Measurements from ENCODE around the gene ATXN7L3.

ATXN7L3 gene

DNA sequence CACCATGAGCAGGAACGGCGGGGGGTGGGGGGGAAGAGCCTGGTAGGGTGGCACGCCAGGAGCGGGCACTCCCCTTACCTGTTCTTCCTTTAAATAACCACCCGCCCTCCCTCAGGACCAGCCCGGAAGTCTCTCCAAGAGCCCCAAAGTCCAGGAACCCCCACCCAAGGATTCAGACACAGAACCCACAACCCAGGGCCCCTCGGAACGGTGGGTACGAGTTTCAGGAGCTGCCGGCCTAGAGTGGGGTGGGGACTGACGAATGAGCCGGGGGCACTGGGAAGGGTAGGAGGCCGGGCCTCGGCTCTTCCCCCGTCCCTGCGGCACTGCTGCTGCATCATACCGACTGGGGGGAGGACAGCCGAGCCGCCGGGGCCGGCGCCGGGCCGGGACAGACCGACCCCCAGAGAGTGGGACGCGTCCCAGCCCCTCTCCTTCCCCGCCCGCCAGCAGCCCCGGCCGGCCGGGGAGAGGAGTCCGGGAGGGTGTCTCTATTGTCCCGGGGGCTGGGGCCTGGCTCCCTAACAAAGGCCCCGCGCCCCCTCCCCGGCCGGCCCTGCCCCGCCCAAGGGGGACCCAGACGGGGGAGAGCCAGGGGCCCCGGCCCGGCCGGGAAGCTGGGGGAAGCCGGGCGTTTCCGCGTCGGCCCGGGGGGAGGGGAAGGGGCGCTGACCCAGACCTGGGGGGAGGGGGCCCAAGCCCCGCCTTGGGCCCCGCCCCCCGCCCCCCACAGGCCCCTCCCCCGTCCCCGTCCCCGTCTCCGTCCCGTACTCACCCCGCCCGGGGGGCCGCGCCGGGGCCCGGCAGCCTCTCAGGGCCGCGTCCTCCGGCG is 747 bp downstream of the ATXN7L3 start:
- peak; percentile 84 for DNase-seq

DNA sequence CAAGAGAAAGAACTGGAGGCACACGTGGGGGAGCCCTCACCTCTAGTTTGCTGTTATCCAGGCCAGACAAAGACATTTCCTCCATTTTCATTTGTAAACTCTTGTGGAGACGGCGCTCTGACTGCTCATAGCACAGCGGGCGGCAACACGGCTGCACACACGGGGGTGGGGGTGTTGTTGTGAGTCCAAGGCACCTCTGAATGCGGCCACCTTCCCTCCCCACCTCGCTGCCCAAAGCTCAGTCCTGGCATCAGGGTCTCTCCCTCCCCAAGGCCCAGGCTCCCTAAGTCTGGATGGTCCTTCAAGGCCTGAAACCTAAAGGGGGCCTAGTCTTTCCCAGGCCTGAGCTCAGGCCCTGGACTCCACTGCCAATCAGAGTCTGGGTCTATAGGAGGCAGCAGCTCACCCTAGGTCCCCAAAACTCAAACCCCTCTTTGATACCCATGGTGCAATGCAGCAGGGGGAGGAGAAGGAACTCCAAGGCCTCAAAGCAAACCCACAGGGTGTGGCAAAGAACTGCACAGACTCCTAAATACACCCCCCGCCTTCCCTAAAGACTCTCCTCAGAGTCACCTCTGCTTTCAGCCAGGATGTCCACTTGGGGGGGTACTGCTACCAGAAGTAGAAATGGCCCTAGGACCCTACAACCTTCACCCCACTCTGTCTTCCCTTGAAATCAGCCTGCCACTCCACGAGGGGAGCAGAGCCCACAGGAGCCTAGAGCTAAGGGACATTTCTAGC is 1.5 kb downstream of the ATXN7L3 start:
- peak; percentile 73 for DNase-seq

DNA sequence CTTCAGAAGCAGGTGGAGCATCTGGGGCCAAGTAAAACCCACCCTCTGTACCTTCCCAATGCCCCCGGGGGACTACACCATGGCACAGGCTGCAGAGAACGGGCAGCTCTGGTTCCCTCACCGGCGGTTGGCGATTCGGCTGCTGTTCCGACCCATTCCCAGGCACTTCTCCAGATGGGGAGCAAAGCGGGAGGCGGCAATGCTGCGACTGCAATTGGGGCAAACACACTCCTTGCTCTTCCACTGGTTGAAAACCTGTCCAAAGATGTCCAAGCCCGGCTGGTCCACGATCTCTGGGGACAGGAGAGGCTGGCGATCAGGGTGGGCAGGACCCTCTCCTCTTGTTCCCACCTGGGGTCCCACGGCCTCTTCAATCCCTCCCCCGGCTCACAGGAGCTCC is 2.6 kb downstream of the ATXN7L3 start:
- no peak for DNase-seq

DNA sequence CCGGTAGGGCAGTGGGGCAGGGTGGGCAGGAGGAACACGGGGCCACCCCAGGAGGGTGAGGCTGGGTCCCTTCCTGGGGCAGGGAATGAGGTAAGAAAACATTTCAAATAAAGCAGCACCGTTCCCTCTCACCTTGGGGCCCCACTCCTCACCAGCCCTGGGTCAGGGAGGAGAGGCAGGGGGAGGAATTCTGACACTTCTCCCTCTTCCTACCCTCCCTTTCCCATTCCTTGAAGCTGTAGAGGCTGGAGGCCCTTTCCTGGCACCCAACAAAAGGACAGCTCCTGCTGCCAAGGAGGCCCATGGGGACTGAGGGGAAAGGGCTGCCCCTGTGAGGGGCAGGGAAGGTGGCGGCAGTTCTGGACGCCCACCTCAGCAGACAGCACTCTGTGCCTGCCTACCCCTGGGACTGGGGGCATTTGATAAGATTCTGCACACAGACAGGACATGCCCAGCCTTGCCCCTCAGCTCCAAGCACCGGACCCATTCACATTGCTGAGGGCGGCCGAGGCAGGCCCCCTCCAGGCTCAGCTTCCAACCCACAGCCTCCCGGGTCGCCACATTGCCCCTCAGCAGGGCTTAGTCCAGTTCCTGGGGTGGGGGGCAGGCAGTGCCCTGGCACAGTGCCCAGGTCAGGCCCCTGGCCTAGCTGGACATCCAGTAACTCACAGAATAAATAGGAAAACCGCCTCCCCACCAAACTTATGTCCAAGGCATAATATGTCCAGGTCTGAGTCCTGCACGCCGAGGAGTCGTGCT is 6.2 kb downstream of the ATXN7L3 start:
- no peak for DNase-seq

DNA sequence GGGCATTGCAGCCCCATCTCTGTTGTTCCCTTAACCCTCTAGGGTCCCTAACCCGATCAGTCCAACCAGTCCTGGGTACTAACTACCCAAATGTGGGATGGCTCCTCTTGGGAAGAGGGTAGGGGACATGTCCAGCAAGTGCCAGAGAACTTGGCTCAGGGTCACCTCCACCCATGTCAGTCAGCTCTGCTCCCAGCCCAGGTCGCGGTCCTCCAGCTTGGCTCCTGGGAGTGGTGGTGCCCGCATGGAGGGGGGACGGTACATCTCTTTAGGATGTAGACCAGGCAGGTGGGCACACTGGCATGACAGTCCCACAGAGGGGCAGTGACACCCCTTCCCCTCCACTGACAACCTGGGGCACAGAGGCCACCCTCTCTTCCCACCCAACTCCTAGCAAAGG is 6.9 kb downstream of the ATXN7L3 start:
- DNase-seq = no peak

DNA sequence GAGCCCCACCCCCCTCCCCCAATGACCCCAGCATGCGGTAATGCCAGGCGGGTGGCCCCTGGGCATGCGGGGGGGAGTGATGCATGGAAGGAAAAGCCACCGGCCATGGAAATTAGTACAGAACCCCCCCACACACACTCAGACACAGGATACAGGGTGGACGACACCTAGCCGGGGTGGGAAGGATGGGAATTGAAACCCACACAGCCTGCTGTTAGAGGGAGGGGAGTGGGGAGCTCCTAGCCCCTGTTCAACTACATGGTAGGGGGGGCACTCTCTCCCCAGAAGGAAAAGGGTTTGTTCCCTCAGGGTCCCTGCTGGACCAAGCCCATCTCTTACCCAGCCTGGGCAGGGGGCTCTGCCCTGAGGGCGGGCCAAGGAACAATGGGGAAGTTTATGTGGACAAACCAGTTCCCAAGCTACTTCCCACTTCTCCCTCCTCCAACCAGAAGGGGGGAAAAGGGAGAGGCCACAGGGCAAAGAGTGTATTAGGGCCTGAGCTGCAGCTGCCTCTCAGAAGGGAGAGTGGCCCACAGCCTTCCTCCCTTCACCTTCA is 7.7 kb downstream of the ATXN7L3 start:
- no peak for DNase-seq

DNA sequence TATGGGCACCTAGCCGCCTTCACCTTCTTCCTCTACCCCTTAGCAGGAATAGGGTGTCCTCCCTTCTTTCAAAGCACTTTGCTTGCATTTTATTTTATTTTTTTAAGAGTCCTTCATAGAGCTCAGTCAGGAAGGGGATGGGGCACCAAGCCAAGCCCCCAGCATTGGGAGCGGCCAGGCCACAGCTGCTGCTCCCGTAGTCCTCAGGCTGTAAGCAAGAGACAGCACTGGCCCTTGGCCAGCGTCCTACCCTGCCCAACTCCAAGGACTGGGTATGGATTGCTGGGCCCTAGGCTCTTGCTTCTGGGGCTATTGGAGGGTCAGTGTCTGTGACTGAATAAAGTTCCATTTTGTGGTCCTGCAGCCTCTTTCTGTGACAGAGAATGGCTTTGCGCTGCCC is 8.3 kb downstream of the ATXN7L3 start:
- DNase-seq = no peak

DNA sequence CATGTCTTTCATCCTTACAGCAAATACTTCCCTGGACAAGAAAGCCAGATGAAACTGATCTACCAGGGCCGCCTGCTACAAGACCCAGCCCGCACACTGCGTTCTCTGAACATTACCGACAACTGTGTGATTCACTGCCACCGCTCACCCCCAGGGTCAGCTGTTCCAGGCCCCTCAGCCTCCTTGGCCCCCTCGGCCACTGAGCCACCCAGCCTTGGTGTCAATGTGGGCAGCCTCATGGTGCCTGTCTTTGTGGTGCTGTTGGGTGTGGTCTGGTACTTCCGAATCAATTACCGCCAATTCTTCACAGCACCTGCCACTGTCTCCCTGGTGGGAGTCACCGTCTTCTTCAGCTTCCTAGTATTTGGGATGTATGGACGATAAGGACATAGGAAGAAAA is 9.2 kb downstream of the ATXN7L3 start:
- DNase-seq = no peak

DNA sequence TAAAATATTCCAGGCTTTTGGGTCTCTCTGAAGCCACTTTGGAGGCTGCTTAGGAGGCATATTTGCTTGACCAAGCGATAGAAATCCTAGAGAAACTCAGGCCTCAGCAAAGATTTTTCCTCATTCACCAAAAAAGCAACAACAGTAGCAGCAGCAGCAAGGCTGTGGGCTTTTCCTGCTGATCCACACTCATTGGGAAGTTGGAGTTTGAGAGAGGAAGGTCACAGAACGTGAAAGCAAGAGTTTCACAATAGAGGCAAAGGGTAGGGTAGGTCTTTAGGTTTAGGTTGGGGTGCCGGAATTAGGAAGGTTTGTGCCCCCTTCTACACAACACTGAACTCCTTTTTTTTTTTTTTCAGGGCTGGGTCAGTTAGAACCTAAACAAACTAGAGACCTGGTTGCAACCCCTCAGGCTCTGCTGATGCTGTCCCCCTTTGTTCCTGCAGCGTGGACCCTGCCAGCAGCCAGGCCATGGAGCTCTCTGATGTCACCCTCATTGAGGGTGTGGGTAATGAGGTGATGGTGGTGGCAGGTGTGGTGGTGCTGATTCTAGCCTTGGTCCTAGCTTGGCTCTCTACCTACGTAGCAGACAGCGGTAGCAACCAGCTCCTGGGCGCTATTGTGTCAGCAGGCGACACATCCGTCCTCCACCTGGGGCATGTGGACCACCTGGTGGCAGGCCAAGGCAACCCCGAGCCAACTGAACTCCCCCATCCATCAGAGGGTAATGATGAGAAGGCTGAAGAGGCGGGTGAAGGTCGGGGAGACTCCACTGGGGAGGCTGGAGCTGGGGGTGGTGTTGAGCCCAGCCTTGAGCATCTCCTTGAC is 10.9 kb downstream of the ATXN7L3 start:
- no peak for DNase-seq

DNA sequence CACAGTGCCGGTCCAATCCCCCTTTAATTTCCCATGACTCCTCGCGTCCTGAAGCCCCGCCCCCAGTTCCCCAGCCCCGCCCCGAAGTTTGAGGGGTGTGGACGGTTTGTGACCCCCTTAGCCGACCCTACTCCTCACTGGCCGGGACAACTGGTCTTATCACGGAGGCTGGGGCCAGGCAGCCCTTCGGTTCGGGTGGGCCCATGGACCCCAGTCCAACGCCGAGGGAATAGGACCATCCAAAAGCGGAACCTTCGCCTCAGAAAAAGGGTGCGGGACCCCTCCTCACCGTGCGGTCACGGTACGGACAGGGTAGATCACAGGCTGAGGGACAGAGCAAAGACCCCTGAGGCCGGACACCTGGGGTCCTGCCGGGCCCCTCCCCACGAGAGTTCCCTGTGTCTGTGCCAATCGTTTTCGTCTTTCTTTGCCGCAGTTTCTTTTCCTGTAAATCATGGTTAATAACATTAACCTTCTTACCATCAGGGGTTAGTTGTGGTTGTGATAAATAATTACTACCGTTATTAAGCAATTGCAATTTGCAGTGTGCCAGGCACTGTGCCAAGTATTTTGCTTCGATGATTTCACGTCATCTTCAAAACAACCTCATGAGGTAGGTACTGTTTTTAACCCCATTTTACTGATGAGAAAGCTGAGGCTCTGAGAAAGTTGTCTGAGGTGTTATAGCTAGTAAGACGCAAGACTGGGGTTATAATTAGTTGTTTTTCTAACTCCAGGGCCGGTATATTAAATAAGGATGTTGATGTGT is 12.4 kb downstream of the ATXN7L3 start:
- peak; percentile 27 for DNase-seq

DNA sequence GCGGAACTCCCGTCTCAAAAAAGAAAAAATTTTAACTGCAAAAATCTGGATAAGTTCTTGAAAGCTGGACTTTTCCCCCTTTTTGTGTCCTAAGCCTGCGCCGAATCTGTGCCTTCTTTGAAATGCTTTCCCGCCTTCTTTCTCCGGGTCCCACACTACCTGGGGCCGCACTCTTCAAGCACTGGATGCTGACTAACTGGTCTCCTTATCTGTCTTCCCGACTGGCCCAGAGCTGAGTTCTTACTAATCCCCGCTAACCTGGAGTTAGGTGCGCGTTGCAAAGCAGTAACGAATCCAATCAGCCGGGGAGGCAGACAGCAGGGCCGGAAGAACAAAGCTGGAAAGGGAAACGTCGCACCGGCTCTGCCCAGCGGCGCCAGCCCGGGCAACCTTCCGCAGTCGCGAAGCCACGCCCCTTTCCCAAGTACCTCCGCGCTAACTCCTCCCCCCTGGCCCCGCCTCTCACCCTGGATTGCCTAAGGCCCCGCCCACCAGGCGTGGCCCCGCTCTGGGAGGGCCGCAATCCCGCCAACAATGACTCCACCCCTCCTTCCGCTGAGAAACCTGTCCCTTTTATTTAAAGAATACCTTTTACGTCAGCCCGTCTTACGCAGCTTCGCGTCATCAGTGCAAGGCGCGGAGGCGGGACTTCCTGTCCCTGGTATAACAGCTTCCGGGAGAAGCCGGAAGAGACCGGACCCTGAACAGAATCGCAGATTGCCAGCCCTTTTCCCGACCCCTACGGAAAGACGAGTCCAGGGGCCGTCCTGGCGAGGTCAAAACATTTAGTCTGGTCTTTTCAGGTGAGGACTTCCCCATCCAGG is 13.2 kb downstream of the ATXN7L3 start, which contains the start of gene TMUB2:
TSS of gene TMUB2 (plus strand) at position 666 of the 824 bp plus-strand sequence. CDS start 737 bp downstream, outside the sequence.
- peak; percentile 100 for DNase-seq

DNA sequence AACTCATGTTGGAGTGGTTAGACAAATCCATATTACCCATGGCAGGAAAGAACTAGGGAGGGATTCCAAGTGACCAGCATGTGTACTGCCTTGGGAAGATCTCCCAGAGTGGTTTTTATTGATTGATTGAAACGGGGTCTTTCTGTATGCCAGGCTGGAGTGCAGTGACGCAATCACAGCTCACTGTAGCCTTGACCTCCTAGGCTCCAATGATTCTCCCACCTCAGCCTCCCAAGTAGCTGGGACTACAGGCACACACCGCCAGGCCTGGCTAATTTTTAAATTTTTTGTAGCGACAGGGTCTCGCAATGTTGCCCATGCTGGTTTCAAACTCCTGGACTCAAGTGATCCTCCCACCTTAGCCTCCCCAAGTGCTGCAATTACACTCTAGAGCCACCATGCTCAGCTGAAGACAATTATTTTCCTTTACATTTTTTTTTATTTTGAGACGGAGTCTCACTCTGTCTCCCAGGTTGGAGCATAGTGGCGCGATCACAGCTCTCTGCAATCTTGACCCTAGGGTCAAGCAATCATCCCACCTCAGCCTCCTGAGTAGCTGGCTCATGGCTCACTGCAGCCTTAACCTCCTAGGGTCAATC is 15.4 kb downstream of the ATXN7L3 start:
- no peak for DNase-seq

DNA sequence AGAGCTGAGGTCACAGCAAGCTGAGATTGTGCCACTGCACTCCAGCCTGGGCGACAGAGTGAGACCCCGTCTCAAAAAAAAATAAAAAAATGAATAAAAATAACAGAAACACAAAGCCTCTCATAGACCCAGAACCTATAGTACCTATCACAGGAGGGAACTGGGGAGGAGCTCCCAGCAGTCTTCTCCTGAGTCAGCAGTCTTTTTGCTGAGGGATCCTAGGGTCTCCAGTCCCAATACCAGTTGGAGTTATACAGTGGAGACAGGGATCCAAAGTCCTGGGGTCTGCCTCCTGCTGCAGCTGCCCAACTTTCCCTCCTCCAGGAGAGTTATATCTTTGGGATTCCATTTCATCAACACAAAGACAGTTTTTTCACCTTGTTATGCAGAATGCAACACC is 16.7 kb downstream of the ATXN7L3 start:
- DNase-seq = no peak

DNA sequence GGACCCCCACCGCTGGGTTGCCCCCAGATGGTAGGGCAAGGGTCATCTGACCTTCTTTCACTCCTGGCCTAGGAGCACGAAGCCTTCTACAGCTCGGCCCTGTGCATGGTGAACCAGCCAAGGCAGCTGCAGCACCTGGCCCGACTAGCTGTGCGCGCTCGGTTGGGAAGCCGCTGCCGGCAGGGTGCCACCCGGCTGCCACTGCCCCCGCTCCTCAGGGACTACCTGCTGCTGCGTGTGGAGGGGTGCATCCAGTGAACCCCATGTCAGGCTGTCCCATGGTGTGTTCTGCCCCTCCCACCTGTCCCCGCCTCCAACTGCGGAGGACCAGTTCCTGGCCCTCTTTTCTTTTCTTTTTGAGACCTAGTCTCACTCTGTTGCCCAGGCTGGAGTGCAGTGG is 21.6 kb downstream of the ATXN7L3 start:
- DNase-seq = no peak

DNA sequence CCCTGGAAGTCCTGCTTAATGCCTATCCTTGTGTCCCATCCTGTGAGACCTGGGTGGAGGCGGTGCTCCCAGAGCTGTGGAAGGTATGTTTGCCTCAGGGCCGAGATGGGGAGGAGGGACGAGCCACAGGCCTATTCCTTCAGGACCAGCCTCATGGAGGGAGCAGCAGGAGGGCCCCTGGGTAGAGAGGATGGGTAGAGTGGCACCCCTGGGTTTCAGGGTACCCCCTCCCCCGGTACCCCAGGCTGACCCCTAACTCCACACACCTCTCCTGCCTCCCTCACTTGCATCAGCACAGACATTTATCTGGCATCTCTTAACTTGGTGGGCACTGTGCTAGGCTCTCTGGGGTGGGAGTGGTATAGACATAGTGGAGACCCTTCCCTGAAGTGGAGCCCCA is 22.0 kb downstream of the ATXN7L3 start:
- DNase-seq = no peak

DNA sequence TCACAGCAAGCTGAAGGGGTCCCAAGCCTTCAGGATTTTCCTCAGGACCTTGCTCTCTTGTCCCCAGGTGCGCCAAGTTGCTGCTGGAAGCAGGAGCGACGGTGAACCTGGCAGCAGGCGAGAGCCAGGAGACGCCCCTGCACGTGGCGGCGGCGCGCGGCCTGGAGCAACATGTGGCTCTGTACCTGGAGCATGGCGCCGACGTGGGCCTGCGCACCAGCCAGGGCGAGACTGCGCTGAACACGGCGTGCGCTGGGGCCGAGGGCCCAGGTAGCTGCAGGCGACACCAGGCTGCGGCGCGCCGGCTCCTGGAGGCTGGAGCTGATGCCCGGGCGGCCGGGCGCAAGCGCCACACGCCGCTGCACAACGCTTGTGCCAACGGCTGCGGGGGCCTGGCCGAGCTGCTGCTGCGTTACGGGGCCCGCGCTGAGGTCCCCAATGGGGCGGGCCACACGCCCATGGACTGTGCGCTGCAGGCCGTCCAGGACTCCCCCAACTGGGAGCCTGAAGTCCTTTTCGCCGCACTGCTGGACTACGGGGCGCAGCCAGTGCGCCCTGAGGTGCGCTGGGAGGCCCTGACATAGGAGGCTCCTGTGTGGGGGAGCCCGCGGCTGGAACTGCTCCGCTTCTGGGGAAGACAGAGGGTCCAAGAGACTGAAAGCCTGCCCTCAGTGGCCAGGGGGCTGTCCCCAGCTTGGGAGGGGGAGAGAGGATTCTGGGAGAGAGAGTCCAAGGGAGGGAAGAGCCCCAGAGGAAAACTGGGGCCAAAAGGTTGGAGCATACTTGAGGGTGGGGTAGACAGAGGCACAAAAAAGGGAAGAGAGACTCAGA is 22.8 kb downstream of the ATXN7L3 start:
- DNase-seq = no peak

DNA sequence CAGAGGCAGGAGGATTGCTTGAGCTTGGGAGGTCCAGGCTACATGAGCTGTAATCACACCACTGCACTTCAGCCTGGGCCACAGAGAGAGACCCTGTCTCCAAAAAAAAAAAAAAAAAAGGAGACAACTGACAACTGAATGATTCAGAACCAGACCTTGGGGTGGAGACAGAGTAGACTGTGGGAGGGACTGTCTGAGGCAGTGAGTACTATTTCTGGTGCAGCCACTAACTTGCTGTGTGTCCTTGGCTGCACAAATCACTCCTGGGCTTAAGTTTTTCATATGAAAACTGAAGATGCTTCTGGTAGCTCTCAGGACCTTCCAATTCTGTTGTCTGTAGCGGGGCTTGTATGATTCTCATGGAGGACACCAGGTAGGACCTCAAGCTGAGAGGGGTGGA is 23.4 kb downstream of the ATXN7L3 start:
- DNase-seq = no peak

DNA sequence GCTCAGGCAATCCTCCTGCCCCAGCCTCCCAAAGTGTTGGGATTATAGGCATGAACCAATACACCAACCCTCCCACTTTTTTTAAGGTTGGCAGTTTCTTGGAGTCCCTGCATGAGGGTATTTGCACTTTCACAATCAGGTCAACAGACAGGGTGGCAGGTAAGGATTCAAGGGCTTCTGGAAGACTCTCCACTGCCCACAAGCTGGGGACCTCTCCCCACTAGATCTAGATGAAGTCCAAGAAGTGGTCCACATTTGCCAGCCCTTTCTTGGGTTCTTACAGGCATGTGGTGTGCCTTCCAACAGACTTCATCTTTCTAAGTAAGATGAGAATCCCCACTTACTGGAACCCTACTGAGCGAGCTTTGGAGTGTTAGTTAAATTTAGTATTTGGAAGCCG is 25.3 kb downstream of the ATXN7L3 start:
- no peak for DNase-seq

DNA sequence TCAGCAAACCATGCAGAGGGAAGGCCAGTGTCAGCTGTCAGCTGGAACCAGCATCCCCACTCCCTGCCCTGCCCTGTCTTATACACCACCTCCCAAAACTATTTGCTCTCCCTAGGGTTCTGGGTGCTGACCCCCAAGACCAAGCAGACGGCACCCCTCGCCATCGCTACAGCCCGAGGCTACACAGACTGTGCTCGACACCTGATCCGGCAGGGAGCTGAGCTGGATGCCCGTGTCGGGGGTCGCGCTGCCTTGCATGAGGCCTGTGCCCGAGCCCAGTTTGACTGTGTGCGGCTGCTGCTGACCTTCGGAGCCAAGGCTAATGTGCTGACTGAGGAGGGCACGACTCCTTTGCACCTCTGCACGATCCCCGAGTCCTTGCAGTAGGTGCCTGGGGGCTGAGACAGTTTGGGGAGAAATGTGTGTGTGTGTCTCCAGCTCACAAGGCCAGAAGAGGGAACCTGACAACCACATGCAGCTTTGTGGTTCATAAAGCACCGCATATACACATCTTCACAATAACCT is 27.7 kb downstream of the ATXN7L3 start:
- DNase-seq = no peak

Data from CD4-positive, alpha-beta T cell treated with Interleukin-17A for 4 hours (primary cell).